ENCODE results near the gene GAL3ST2.

DNA sequence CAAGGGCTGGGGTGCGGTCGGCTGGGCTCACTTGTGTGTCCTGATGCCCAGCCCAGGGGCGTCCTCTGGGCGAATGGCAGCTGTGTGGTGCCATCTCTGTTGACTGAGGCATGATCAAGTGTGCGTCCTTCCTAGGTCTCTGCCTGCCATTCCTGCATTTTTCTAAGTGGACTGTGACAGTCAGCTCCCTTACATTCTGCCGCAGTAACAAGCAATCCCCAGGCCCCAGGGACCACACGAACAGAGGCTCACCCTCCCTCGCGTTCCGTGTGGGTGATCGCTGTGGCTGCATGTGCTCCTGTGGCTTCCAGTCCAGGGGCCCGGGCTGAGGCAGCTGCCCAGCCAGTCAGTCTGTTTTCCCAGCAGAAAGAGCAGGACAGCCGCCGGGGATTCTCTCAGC is 24.4 kb upstream of the GAL3ST2 start:
- TF ChIP-seq, protein P1, sequence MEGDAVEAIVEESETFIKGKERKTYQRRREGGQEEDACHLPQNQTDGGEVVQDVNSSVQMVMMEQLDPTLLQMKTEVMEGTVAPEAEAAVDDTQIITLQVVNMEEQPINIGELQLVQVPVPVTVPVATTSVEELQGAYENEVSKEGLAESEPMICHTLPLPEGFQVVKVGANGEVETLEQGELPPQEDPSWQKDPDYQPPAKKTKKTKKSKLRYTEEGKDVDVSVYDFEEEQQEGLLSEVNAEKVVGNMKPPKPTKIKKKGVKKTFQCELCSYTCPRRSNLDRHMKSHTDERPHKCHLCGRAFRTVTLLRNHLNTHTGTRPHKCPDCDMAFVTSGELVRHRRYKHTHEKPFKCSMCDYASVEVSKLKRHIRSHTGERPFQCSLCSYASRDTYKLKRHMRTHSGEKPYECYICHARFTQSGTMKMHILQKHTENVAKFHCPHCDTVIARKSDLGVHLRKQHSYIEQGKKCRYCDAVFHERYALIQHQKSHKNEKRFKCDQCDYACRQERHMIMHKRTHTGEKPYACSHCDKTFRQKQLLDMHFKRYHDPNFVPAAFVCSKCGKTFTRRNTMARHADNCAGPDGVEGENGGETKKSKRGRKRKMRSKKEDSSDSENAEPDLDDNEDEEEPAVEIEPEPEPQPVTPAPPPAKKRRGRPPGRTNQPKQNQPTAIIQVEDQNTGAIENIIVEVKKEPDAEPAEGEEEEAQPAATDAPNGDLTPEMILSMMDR (IDR thresholded peaks at IDR 0.05), result no peak
- TF ChIP-seq POLR2A (IDR thresholded peaks at IDR 0.05) (no peak), POLR2AphosphoS5 (IDR thresholded peaks at IDR 0.05) (no peak)
